ENCODE measurements around the gene UBE3A.

The UBE3A gene

DNA sequence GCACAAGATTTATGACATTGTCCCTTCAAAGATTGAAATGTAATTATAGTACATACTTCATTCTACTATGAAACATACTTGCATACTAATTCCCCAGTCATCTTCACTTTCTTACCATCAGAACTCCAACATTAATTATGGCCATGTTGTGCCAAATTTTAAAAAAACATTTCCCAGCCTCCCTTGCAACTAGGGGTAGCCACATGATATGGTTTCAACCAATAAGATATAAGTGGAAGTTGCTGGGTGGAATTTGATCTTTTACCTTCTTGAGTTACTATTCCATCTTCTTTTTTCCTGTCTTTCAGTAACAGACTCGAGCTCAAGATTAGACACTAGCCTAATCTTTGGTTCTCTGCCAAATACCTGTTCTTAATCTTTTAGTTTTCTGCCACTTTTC lies 25.6 kb upstream of the UBE3A start:
- Histone ChIP-seq H3K4me1 (ENCODE audit: control insufficient read depth in 2 of 2, insufficient read depth in 1 of 2, low read depth in 1 of 2, low read length in 2 of 2) (no peaks in the 10 kb centered on the region), H3K18ac (ENCODE audit: low read length) (no peak overlapping the region), H3K4me2 (ENCODE audit: insufficient read depth, low read length, poor library complexity, severe bottlenecking) (no peak overlapping the region), H4K8ac (ENCODE audit: low read depth, low read length) (no peak overlapping the region), H3K9me3 (replicated peaks in 1 of 2; ENCODE audit: control insufficient read depth in 2 of 2, insufficient read depth in 1 of 2, low read depth in 1 of 2, low read length in 2 of 2) (peaks cover 2 to 3% of the 10 kb centered on the region in 2 donors), H3K4ac (ENCODE audit: low read length) (no peak overlapping the region), H3K36me3 (replicated peaks in 1 of 2; ENCODE audit: control insufficient read depth in 2 of 2, insufficient read depth in 2 of 2, low read length in 2 of 2) (no peaks in the 10 kb centered on the region), H3K27me3 (ENCODE audit: control insufficient read depth in 3 of 3, insufficient read depth in 3 of 3, low read depth in 1 of 3, low read length in 3 of 3) (no peaks in the 10 kb centered on the region), H2AK5ac (ENCODE audit: low read depth, low read length) (no peak overlapping the region), H3K14ac (ENCODE audit: low read length) (no peak overlapping the region), H3K4me3 (ENCODE audit: low read length in 2 of 2) (no peak overlapping the region), H2BK15ac (ENCODE audit: low read length) (no peak overlapping the region), H2BK12ac (ENCODE audit: low read length) (no peak overlapping the region), H3K9ac (ENCODE audit: low read depth, low read length, poor library complexity) (no peak overlapping the region), H3K23ac (ENCODE audit: low read depth, low read length, poor library complexity) (no peak overlapping the region), H3K79me1 (ENCODE audit: low read depth, low read length) (no peaks in the 10 kb centered on the region), H2BK5ac (ENCODE audit: low read length) (no peak overlapping the region), H2BK120ac (ENCODE audit: low read depth, low read length) (no peak overlapping the region), H2AFZ (ENCODE audit: low read length) (no peak overlapping the region), H3K27ac (replicated peaks; ENCODE audit: low read length) (no peak overlapping the region), H4K91ac (ENCODE audit: low read depth, low read length, poor library complexity) (no peak overlapping the region)
- no CpG with 5 or more reads among the region's 1 CpG for WGBS, 2 donors (ENCODE audit: extremely low coverage in 2 of 2, insufficient read length in 2 of 2, insufficient replicate concordance in 1 of 2)
- DNase-seq (ENCODE audit: low spot score), result no peak

DNA sequence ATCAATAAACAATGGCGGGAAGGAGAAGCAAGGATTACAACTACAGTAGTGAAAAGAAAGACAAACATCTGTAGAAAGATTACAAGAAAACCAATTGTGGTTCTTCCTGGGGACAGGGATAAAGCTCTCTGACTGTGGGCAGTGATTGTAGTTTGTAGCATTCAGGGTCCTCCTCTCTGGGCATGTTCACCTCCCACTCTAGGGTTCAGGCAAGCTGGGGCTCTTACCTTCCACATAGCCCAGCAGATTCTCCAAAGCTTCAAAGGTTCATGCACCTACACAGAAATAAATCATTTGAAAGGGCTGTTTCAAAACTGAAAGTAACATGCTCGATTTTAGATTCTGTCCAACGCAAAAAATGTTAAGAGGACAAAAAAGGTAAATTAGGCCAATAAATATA lies 17.4 kb upstream of the UBE3A start:
- H3K14ac ChIP-seq (ENCODE audit: low read length), result no peak overlapping the region
- no peak overlapping the region for H2BK5ac ChIP-seq (ENCODE audit: low read length)
- H4K8ac ChIP-seq (ENCODE audit: low read depth, low read length), result no peak overlapping the region
- H3K9ac ChIP-seq (ENCODE audit: low read depth, low read length, poor library complexity), result no peak overlapping the region
- no peak overlapping the region for H3K4me2 ChIP-seq (ENCODE audit: insufficient read depth, low read length, poor library complexity, severe bottlenecking)
- H2BK15ac ChIP-seq (ENCODE audit: low read length), result no peak overlapping the region
- DNase-seq (ENCODE audit: low spot score), result no peak
- no peak overlapping the region for H3K4ac ChIP-seq (ENCODE audit: low read length)
- no peak overlapping the region for H2BK12ac ChIP-seq (ENCODE audit: low read length)
- H3K23ac ChIP-seq (ENCODE audit: low read depth, low read length, poor library complexity), result no peak overlapping the region
- H3K4me1 ChIP-seq (ENCODE audit: control insufficient read depth in 2 of 2, insufficient read depth in 1 of 2, low read depth in 1 of 2, low read length in 2 of 2), result peaks cover 0 to 3% of the 10 kb centered on the region in 2 donors
- H3K18ac ChIP-seq (ENCODE audit: low read length), result no peak overlapping the region
- H3K9me3 ChIP-seq (replicated peaks in 1 of 2; ENCODE audit: control insufficient read depth in 2 of 2, insufficient read depth in 1 of 2, low read depth in 1 of 2, low read length in 2 of 2), result peaks cover 0 to 23% of the 10 kb centered on the region in 2 donors
- H3K27me3 ChIP-seq (ENCODE audit: control insufficient read depth in 3 of 3, insufficient read depth in 3 of 3, low read depth in 1 of 3, low read length in 3 of 3), result no peaks in the 10 kb centered on the region
- no peaks in the 10 kb centered on the region for H3K79me1 ChIP-seq (ENCODE audit: low read depth, low read length)
- H2AK5ac ChIP-seq (ENCODE audit: low read depth, low read length), result no peak overlapping the region
- H4K91ac ChIP-seq (ENCODE audit: low read depth, low read length, poor library complexity), result no peak overlapping the region
- no peak overlapping the region for H2AFZ ChIP-seq (ENCODE audit: low read length)
- no peaks in the 10 kb centered on the region for H3K36me3 ChIP-seq (replicated peaks in 1 of 2; ENCODE audit: control insufficient read depth in 2 of 2, insufficient read depth in 2 of 2, low read length in 2 of 2)
- H2BK120ac ChIP-seq (ENCODE audit: low read depth, low read length), result no peak overlapping the region
- H3K4me3 ChIP-seq (ENCODE audit: low read length in 2 of 2), result no peak overlapping the region
- WGBS, 2 donors (ENCODE audit: extremely low coverage in 2 of 2, insufficient read length in 2 of 2, insufficient replicate concordance in 1 of 2), result no CpG with 5 or more reads among the region's 3 CpGs
- H3K27ac ChIP-seq (replicated peaks; ENCODE audit: low read length), result no peak overlapping the region

DNA sequence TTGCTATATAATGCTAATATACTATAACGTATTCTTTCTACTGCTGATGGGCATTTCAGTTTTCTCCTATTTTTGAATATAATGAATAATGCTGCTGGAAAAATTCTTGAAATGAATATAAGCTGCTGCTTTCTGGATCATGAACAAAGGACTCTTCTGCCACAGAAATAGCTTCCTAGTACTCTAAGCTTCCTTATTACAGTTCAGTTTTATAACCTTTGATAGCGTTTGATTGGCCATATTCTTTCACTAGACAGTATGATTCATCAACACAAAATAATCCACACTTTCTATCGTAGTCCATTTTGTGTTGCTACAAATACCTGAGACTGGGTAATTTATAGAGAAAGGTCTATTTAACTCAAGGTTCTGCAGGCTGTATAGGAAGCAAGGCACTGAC lies 16.4 kb upstream of the UBE3A start:
- Histone ChIP-seq H2AFZ (ENCODE audit: low read length) (no peak overlapping the region), H3K4me1 (ENCODE audit: control insufficient read depth in 2 of 2, insufficient read depth in 1 of 2, low read depth in 1 of 2, low read length in 2 of 2) (peaks cover 0 to 3% of the 10 kb centered on the region in 2 donors), H3K4me3 (ENCODE audit: low read length in 2 of 2) (no peak overlapping the region), H3K27ac (replicated peaks; ENCODE audit: low read length) (no peak overlapping the region), H3K14ac (ENCODE audit: low read length) (no peak overlapping the region), H3K9me3 (replicated peaks in 1 of 2; ENCODE audit: control insufficient read depth in 2 of 2, insufficient read depth in 1 of 2, low read depth in 1 of 2, low read length in 2 of 2) (peaks cover 4 to 27% of the 10 kb centered on the region in 2 donors), H2AK5ac (ENCODE audit: low read depth, low read length) (no peak overlapping the region), H3K27me3 (ENCODE audit: control insufficient read depth in 3 of 3, insufficient read depth in 3 of 3, low read depth in 1 of 3, low read length in 3 of 3) (no peaks in the 10 kb centered on the region), H2BK120ac (ENCODE audit: low read depth, low read length) (no peak overlapping the region), H3K79me1 (ENCODE audit: low read depth, low read length) (no peaks in the 10 kb centered on the region), H3K4ac (ENCODE audit: low read length) (no peak overlapping the region), H3K36me3 (replicated peaks in 1 of 2; ENCODE audit: control insufficient read depth in 2 of 2, insufficient read depth in 2 of 2, low read length in 2 of 2) (no peaks in the 10 kb centered on the region), H2BK15ac (ENCODE audit: low read length) (no peak overlapping the region), H4K8ac (ENCODE audit: low read depth, low read length) (no peak overlapping the region), H2BK5ac (ENCODE audit: low read length) (no peak overlapping the region), H4K91ac (ENCODE audit: low read depth, low read length, poor library complexity) (no peak overlapping the region), H3K9ac (ENCODE audit: low read depth, low read length, poor library complexity) (no peak overlapping the region), H3K18ac (ENCODE audit: low read length) (no peak overlapping the region), H3K4me2 (ENCODE audit: insufficient read depth, low read length, poor library complexity, severe bottlenecking) (no peak overlapping the region), H3K23ac (ENCODE audit: low read depth, low read length, poor library complexity) (no peak overlapping the region), H2BK12ac (ENCODE audit: low read length) (no peak overlapping the region)
- no peak for DNase-seq (ENCODE audit: low spot score)
- no CpG with 5 or more reads among the region's 3 CpGs for WGBS, 2 donors (ENCODE audit: extremely low coverage in 2 of 2, insufficient read length in 2 of 2, insufficient replicate concordance in 1 of 2)

DNA sequence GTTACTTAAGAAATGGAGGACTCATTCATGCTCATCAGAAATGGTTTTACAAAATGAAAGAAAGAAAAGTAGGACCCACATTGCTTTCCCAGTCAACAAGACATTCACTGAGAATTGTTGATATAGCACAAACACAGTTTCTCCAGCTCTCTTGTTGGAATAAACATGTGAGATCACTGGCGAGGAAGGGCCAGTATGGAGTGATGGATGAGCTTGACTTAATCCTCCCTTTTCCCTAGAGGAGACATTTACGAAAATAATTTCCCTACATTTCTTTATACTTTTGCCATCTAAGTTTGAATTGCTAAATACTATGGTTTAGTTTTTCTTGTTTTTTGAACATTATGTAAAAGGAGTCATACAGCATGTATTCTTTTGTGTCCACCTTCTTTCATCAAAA lies 15.9 kb upstream of the UBE3A start:
- Histone ChIP-seq H3K23ac (ENCODE audit: low read depth, low read length, poor library complexity) (no peak overlapping the region), H2BK15ac (ENCODE audit: low read length) (no peak overlapping the region)
- WGBS, 2 donors (ENCODE audit: extremely low coverage in 2 of 2, insufficient read length in 2 of 2, insufficient replicate concordance in 1 of 2), result no CpG with 5 or more reads among the region's 2 CpGs

More for the DNA sequence above, 15.9 kb upstream of the UBE3A start:
- Histone ChIP-seq H2BK120ac (ENCODE audit: low read depth, low read length) (no peak overlapping the region), H3K4me2 (ENCODE audit: insufficient read depth, low read length, poor library complexity, severe bottlenecking) (no peak overlapping the region), H3K79me1 (ENCODE audit: low read depth, low read length) (no peaks in the 10 kb centered on the region), H3K4me1 (ENCODE audit: control insufficient read depth in 2 of 2, insufficient read depth in 1 of 2, low read depth in 1 of 2, low read length in 2 of 2) (peaks cover 0 to 3% of the 10 kb centered on the region in 2 donors), H3K9me3 (replicated peaks in 1 of 2; ENCODE audit: control insufficient read depth in 2 of 2, insufficient read depth in 1 of 2, low read depth in 1 of 2, low read length in 2 of 2) (peaks cover 4 to 31% of the 10 kb centered on the region in 2 donors), H3K36me3 (replicated peaks in 1 of 2; ENCODE audit: control insufficient read depth in 2 of 2, insufficient read depth in 2 of 2, low read length in 2 of 2) (no peaks in the 10 kb centered on the region), H2AFZ (ENCODE audit: low read length) (no peak overlapping the region), H4K91ac (ENCODE audit: low read depth, low read length, poor library complexity) (no peak overlapping the region), H3K18ac (ENCODE audit: low read length) (no peak overlapping the region), H3K27ac (replicated peaks; ENCODE audit: low read length) (no peak overlapping the region), H3K9ac (ENCODE audit: low read depth, low read length, poor library complexity) (no peak overlapping the region), H2BK5ac (ENCODE audit: low read length) (no peak overlapping the region), H3K14ac (ENCODE audit: low read length) (no peak overlapping the region), H2BK12ac (ENCODE audit: low read length) (no peak overlapping the region), H4K8ac (ENCODE audit: low read depth, low read length) (no peak overlapping the region), H3K27me3 (ENCODE audit: control insufficient read depth in 3 of 3, insufficient read depth in 3 of 3, low read depth in 1 of 3, low read length in 3 of 3) (no peaks in the 10 kb centered on the region), H3K4ac (ENCODE audit: low read length) (no peak overlapping the region), H3K4me3 (ENCODE audit: low read length in 2 of 2) (no peak overlapping the region), H2AK5ac (ENCODE audit: low read depth, low read length) (no peak overlapping the region)
- DNase-seq (ENCODE audit: low spot score), result no peak

Data from neuronal stem cell (in vitro differentiated cells).